Fibroblast of skin of back (primary cell): ENCODE measurements around the gene TBC1D1.
A peak's percentile ranks its signal among the peaks of the same experiment; 100 is the strongest.

Source experiments
- DNase-seq: peaks from one replicate; pipeline ENCODE4 v3.0.0-alpha.2; 2013

TBC1D1 gene

GRCh38 chr4:38102957-38103588, 212.2 kb downstream of the TBC1D1 start:
- no peak for DNase-seq

- no peak for DNase-seq
Observed at GRCh38 chr4:38105475-38106220, 214.8 kb downstream of the TBC1D1 start.

GRCh38 chr4:38106311-38106710, 215.4 kb downstream of the TBC1D1 start:
- peak; percentile 46 for DNase-seq

- no peak for DNase-seq
Observed at GRCh38 chr4:38106886-38107514, 216.1 kb downstream of the TBC1D1 start.

- DNase-seq, result no peak
Observed at GRCh38 chr4:38107818-38108217, 216.9 kb downstream of the TBC1D1 start.

- DNase-seq, result no peak
Observed at GRCh38 chr4:38109370-38109769, 218.5 kb downstream of the TBC1D1 start.

- DNase-seq, result no peak
Observed at GRCh38 chr4:38109896-38110295, 219.0 kb downstream of the TBC1D1 start.

- no peak for DNase-seq
Observed at GRCh38 chr4:38111024-38111423, 220.1 kb downstream of the TBC1D1 start.

GRCh38 chr4:38111717-38112116, 220.8 kb downstream of the TBC1D1 start:
- DNase-seq, result no peak

- no peak for DNase-seq
Observed at GRCh38 chr4:38113132-38113531, 222.2 kb downstream of the TBC1D1 start.

GRCh38 chr4:38113551-38113950, 222.7 kb downstream of the TBC1D1 start:
- DNase-seq, result no peak

GRCh38 chr4:38114386-38115150, 223.7 kb downstream of the TBC1D1 start:
- no peak for DNase-seq

- DNase-seq, result no peak
Observed at GRCh38 chr4:38115601-38116000, 224.7 kb downstream of the TBC1D1 start.

GRCh38 chr4:38117591-38117990, 226.7 kb downstream of the TBC1D1 start:
- DNase-seq, result no peak

GRCh38 chr4:38119668-38120385, 228.9 kb downstream of the TBC1D1 start:
- DNase-seq, result peak; percentile 45

GRCh38 chr4:38120772-38121171, 229.9 kb downstream of the TBC1D1 start:
- no peak for DNase-seq

- DNase-seq, result no peak
Observed at GRCh38 chr4:38122060-38122459, 231.2 kb downstream of the TBC1D1 start.

GRCh38 chr4:38123555-38123954, 232.7 kb downstream of the TBC1D1 start:
- DNase-seq, result no peak

- no peak for DNase-seq
Observed at GRCh38 chr4:38124961-38125360, 234.1 kb downstream of the TBC1D1 start.

GRCh38 chr4:38125816-38126215, 234.9 kb downstream of the TBC1D1 start:
- no peak for DNase-seq

GRCh38 chr4:38128478-38129459, 237.9 kb downstream of the TBC1D1 start:
- peak; percentile 65 for DNase-seq
